Activated CD8-positive, alpha-beta memory T cell treated with anti-CD3 and anti-CD28 coated beads, Interleukin-2, amount 10 ng/mL, durations not matched to agents 7 days and 5 days (primary cell): ENCODE results near the gene RNF148. TPM values are rescaled to one million over a fixed set of nuclear protein-coding genes. Genes with fewer than 3 reads are reported as not detected.

Experiments used
- ATAC-seq: fragments of 150-1000 bp; cut with Tn5 transposase; one replicate; pipeline ENCODE4 v1.10.0; 2021; ENCODE audit warnings: moderate library complexity
- CTCF ChIA-PET: fragments of 350-600 bp; sonication (Branson Sonifier 250); formaldehyde crosslinking; loops from one replicate; lab custom pipeline; 2021; ENCODE audit warnings: antibody characterized with exemption; lab: Charles Lee
- DNase-seq: peaks from one replicate; pipeline ENCODE4 v3.0.0-alpha.2; 2020
- H3K27ac Mint-ChIP-seq: one replicate; pipeline ENCODE4 v1.8.0; 2021; ENCODE audit warnings: mild to moderate bottlenecking, mixed read lengths
- H3K27me3 Mint-ChIP-seq: one replicate; pipeline ENCODE4 v1.8.0; 2021; ENCODE audit warnings: mixed read lengths
- H3K36me3 Mint-ChIP-seq: one replicate; pipeline ENCODE4 v1.8.0; 2021; ENCODE audit warnings: mild to moderate bottlenecking, mixed read lengths
- H3K4me1 Mint-ChIP-seq: one replicate; pipeline ENCODE4 v1.8.0; 2021; ENCODE audit warnings: mixed read lengths
- H3K4me3 Mint-ChIP-seq: one replicate; pipeline ENCODE4 v1.8.0; 2021; ENCODE audit warnings: mild to moderate bottlenecking, moderate library complexity, mixed read lengths
- H3K9me3 Mint-ChIP-seq: one replicate; pipeline ENCODE4 v1.8.0; 2022; ENCODE audit warnings: low read depth, mixed read lengths
- total RNA-seq, 2 experiments: library from RNA; stranded (reverse); gene quantifications; one replicate each; pipeline ENCODE4 v1.2.3, GENCODE V29; 2021

RNF148 gene
- total RNA-seq, 2 experiments from 2014 or later: not detected

GRCh38 chr7:122715183-122715582 is 12.5 kb upstream of the RNF148 start:
- H3K27ac Mint-ChIP-seq: no peak overlapping the region
- no peaks in the 10 kb centered on the region for H3K36me3 Mint-ChIP-seq
- ATAC-seq (no peak), DNase-seq (no peak)
- no peaks in the 10 kb centered on the region for H3K4me1 Mint-ChIP-seq
- no peaks in the 10 kb centered on the region for H3K27me3 Mint-ChIP-seq
- no peak overlapping the region for H3K4me3 Mint-ChIP-seq
- H3K9me3 Mint-ChIP-seq: no peaks in the 10 kb centered on the region
- CTCF ChIA-PET: no interaction called here

DNA sequence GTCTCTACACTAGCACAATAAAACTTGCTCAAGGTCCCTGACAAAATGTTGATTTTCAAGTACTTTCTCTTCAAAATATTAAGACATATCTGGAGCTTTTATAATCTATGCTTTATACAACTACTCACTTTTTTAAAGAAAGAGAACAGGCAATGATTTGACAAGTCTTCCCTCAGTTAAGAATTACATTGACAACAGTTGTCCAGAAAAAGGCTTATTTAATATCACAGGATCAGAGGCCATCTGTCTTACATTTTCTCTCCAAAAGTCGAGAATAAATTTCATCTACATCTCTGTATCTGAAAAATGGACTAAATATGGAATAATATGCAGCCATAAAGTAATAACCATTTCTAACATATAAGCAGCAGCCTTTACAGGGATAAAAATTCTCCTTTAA is 8.2 kb upstream of the RNF148 start:
- Mint-ChIP-seq H3K27me3 (no peaks in the 10 kb centered on the region), H3K27ac (no peak overlapping the region), H3K4me1 (no peaks in the 10 kb centered on the region), H3K36me3 (no peaks in the 10 kb centered on the region), H3K9me3 (no peaks in the 10 kb centered on the region), H3K4me3 (no peak overlapping the region)
- CTCF ChIA-PET: no interaction called here
- no peak for DNase-seq
- ATAC-seq: no peak

DNA sequence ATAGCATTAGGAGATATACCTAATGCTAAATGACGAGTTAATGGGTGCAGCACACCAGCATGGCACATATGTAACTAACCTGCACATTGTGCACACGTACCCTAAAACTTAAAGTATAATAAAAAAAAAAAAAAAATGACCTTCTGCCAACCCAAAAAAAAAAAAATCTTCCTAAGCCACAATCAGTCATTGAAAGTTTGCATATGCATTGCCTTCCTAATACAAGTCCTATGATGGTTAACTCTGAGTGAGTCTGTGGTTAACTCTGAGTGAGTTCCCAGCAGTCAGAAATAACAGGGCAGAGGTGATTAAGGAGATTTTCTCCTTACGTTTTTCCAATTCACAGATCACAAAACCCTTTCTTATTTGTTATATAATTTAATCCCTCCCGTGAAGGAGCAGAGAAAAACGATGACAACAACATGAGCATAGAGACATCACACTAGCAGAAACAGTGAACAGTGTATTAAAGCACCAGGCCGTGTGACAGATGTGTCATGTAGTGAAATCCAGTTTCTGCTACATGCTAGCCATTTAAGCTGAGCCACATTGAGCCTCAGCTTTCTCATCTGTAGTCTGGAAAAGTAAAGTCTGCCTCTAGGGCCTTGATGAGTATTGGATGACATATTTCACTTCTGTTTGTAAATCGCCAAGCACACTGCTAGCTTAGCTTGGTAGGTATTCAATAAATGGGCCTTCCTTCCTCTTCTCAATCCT is 7.4 kb upstream of the RNF148 start:
- DNase-seq: no peak
- H3K4me3 Mint-ChIP-seq: no peak overlapping the region
- CTCF ChIA-PET: no interaction called here

GRCh38 chr7:122706836-122707235 is 4.1 kb upstream of the RNF148 start:
- H3K27ac Mint-ChIP-seq: no peak overlapping the region
- H3K36me3 Mint-ChIP-seq: no peaks in the 10 kb centered on the region
- CTCF ChIA-PET: no interaction called here
- H3K4me1 Mint-ChIP-seq: no peaks in the 10 kb centered on the region
- peaks cover 6% of the 10 kb centered on the region for H3K9me3 Mint-ChIP-seq
- ATAC-seq (no peak), DNase-seq (no peak)
- no peak overlapping the region for H3K4me3 Mint-ChIP-seq
- no peaks in the 10 kb centered on the region for H3K27me3 Mint-ChIP-seq

More for the DNA sequence above, 7.4 kb upstream of the RNF148 start:
- Mint-ChIP-seq H3K36me3 (no peaks in the 10 kb centered on the region), H3K27me3 (no peaks in the 10 kb centered on the region), H3K9me3 (no peaks in the 10 kb centered on the region), H3K27ac (no peak overlapping the region), H3K4me1 (no peaks in the 10 kb centered on the region)
- ATAC-seq: no peak

GRCh38 chr7:122699017-122699416 is 3.7 kb downstream of the RNF148 start, which contains the start of gene RNF133:
RNF133 (minus strand) TSS chr7:122699117; CDS start chr7:122698918, 199 bp downstream.
- ATAC-seq (no peak), DNase-seq (no peak)
- Mint-ChIP-seq H3K4me3 (no peak within 1 kb of the TSS), H3K36me3 (no peaks in the 10 kb centered on the region), H3K27me3 (no peaks in the 10 kb centered on the region), H3K9me3 (peaks cover 7% of the 10 kb centered on the region), H3K27ac (no peak within 1 kb of the TSS), H3K4me1 (no peaks in the 10 kb centered on the region)
- CTCF ChIA-PET: no interaction called here

- H3K4me1 Mint-ChIP-seq: no peaks in the 10 kb centered on the region
- no peaks in the 10 kb centered on the region for H3K27me3 Mint-ChIP-seq
- peaks cover 9% of the 10 kb centered on the region for H3K9me3 Mint-ChIP-seq
- H3K4me3 Mint-ChIP-seq: no peak overlapping the region
- no peak for ATAC-seq
- no peak overlapping the region for H3K27ac Mint-ChIP-seq
- no peak for DNase-seq
- CTCF ChIA-PET: no interaction called here
- no peaks in the 10 kb centered on the region for H3K36me3 Mint-ChIP-seq
Measured at GRCh38 chr7:122695816-122696215, 6.9 kb downstream of the RNF148 start.

DNA sequence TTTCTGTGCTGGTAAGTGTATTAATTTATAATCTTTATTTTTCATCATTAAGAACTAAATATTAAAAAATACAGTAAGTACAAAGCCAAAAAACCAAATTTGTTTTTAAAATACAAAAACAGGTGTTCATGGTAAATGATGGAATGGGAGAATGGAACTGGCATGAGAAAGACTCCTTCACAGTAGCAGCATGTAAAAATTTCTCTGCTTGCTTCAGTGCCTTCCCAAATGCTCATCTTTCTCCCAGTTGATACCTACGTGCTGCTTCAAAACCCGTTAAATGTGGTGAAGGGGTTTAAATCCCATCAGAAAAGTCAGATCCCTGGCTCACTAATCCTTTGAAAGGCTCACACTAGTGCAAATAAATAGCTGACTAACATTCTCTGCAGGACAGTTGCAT is 8.0 kb downstream of the RNF148 start:
- Mint-ChIP-seq H3K27me3 (no peaks in the 10 kb centered on the region), H3K4me1 (no peaks in the 10 kb centered on the region), H3K4me3 (no peak overlapping the region), H3K36me3 (no peaks in the 10 kb centered on the region), H3K27ac (no peak overlapping the region), H3K9me3 (peaks cover 9% of the 10 kb centered on the region)
- ATAC-seq (no peak), DNase-seq (no peak)
- CTCF ChIA-PET: no interaction called here

DNA sequence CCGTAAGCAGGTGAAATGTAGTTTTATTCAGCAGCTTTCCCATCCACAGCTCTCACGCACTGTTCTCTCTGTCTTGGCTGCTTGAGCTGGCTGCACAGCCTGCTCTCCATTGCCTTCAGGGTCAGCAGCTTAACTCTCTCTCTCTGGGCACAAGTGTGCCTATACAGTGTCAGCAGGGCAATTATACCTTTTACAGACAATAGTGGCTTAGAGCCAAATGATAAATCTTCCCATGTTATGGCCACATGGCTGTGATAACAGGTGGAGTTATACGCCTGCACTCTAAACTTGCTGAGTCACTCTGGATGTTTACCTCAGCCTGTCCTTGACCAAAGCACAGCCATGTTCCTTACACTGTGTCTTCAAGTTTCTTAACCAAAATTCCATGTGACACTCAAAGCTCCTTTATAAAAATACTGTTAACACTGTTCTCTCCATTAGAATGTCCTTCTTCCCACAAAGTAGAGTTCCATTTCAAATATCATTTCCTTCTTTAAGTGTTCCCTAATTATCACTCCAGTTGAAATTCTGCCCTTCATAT is 9.9 kb downstream of the RNF148 start:
- CTCF ChIA-PET: no interaction called here
- H3K9me3 Mint-ChIP-seq: peaks cover 9% of the 10 kb centered on the region
- ATAC-seq (no peak), DNase-seq (no peak)
- no peaks in the 10 kb centered on the region for H3K4me1 Mint-ChIP-seq
- no peaks in the 10 kb centered on the region for H3K27me3 Mint-ChIP-seq
- no peak overlapping the region for H3K4me3 Mint-ChIP-seq
- no peak overlapping the region for H3K27ac Mint-ChIP-seq
- H3K36me3 Mint-ChIP-seq: no peaks in the 10 kb centered on the region

- no peaks in the 10 kb centered on the region for H3K27me3 Mint-ChIP-seq
- DNase-seq: no peak
- CTCF ChIA-PET: no interaction called here
- H3K4me3 Mint-ChIP-seq: no peak overlapping the region
- H3K36me3 Mint-ChIP-seq: no peaks in the 10 kb centered on the region
- no peaks in the 10 kb centered on the region for H3K4me1 Mint-ChIP-seq
- no peak overlapping the region for H3K27ac Mint-ChIP-seq
- peaks cover 9% of the 10 kb centered on the region for H3K9me3 Mint-ChIP-seq
- ATAC-seq: no peak
Measured at GRCh38 chr7:122691569-122692235, 11.0 kb downstream of the RNF148 start.

DNA sequence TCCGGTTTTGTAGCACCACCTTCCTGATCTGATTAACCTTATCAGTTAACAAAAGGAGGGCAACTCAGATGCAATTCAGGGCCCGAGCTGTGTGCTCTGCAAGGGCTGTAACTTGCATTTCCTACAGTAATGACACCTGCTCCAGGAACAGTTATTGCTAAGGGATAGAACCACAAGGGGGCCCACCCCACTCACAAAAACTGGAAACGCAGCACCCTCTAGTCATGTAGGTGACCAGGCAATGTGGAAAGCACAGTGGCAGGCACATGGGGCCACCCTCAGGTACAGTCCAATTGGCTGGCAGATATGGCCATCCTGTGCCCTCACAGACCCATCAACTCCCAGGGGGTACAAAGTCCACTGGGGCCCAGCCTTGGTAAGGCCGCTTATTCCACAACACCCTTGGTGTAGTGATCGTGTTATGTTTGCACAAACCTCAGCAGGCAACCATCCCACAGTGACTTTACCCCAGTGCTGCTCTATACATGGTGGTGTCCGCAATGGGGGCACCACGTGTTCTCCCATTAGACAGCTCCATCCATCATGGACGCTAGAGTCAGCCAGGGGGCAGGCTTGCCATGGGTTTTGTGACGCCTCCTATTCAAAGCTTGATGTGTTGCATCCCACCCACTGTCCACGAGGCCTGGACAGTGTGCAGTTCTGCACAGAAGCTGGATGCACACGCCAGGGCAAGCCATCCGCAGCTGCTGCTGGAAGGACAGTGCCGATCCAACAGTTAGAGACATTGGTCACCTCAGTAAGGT is 13.2 kb downstream of the RNF148 start:
- no peak for DNase-seq
- CTCF ChIA-PET: no interaction called here
- Mint-ChIP-seq H3K36me3 (no peaks in the 10 kb centered on the region), H3K4me3 (no peak overlapping the region), H3K4me1 (no peaks in the 10 kb centered on the region), H3K9me3 (peaks cover 9% of the 10 kb centered on the region), H3K27me3 (no peaks in the 10 kb centered on the region), H3K27ac (no peak overlapping the region)
- no peak for ATAC-seq

GRCh38 chr7:122688400-122688998 is 14.2 kb downstream of the RNF148 start:
- Mint-ChIP-seq H3K27ac (no peak overlapping the region), H3K4me1 (no peaks in the 10 kb centered on the region), H3K27me3 (no peaks in the 10 kb centered on the region), H3K36me3 (no peaks in the 10 kb centered on the region), H3K9me3 (peaks cover 5% of the 10 kb centered on the region), H3K4me3 (no peak overlapping the region)
- DNase-seq (no peak), ATAC-seq (no peak)
- CTCF ChIA-PET: no interaction called here

DNA sequence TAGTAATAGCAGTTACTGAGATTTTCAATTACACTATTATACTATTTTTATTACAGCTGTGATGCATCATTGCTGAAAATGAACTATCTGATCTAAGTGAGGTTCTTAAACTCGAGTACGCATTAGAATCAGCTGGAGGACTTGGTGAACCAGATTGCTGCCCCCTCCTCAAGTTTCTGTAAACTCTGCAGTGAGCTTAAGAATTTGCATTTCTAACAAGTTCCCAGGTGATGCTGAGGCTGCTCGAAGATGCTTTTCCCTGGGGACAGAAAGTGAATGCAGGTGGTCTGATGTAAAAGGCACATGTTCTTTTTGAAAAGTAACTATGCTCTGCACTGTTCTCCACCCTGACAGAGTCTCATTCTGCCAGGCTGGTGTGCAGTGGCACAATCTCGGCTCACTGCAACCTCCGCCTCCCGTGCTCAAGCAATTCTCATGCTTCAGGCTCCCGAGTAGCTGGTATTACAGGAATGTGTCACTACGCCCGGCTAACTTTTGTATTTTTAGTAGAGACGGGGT is 16.3 kb downstream of the RNF148 start:
- H3K4me1 Mint-ChIP-seq: no peaks in the 10 kb centered on the region
- H3K9me3 Mint-ChIP-seq: no peaks in the 10 kb centered on the region
- CTCF ChIA-PET: no interaction called here
- H3K27ac Mint-ChIP-seq: no peak overlapping the region
- H3K27me3 Mint-ChIP-seq: no peaks in the 10 kb centered on the region
- no peaks in the 10 kb centered on the region for H3K36me3 Mint-ChIP-seq
- no peak for ATAC-seq
- DNase-seq: no peak
- H3K4me3 Mint-ChIP-seq: no peak overlapping the region

DNA sequence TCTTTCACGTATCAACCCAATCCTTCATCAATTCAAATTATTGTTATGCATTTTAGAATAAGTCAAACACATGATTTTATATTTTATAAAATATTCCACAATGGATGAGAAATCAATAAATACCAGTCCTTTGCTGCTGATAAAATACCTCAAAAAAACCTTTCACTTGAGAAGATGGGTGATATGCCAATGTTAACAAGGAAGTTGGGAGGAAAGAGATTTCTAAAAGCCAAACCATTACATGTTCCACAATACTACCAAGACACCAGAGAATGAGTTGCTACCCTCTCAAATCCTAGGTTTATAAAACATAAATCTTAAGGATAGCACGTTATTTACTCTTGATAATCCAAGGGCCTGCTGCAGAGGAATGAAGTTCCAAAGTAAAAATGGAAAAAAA is 18.2 kb downstream of the RNF148 start:
- no peaks in the 10 kb centered on the region for H3K9me3 Mint-ChIP-seq
- ATAC-seq (no peak), DNase-seq (no peak)
- no peaks in the 10 kb centered on the region for H3K36me3 Mint-ChIP-seq
- H3K27ac Mint-ChIP-seq: no peak overlapping the region
- CTCF ChIA-PET: no interaction called here
- H3K4me3 Mint-ChIP-seq: no peak overlapping the region
- H3K4me1 Mint-ChIP-seq: no peaks in the 10 kb centered on the region
- no peaks in the 10 kb centered on the region for H3K27me3 Mint-ChIP-seq
